Measurements from ENCODE around the gene EYS.
"Not testable (repeated sequence)": the region's sequence is repeated elsewhere in the genome, so short reads cannot be mapped to it uniquely, and the experiment has no call there.

The EYS gene

GRCh38 chr6:65071480-65071879 is 635.5 kb downstream of the EYS start:
- DNase-seq: no peak

- DNase-seq: no peak
Observed at GRCh38 chr6:65064844-65065243, 642.2 kb downstream of the EYS start.

- no peak for DNase-seq
Observed at GRCh38 chr6:65059568-65059967, 647.5 kb downstream of the EYS start.

- DNase-seq: no peak
Observed at GRCh38 chr6:65055545-65055944, 651.5 kb downstream of the EYS start.

- DNase-seq: no peak
Observed at GRCh38 chr6:65052626-65053025, 654.4 kb downstream of the EYS start.

GRCh38 chr6:65045801-65046200 is 661.2 kb downstream of the EYS start:
- DNase-seq: no peak

- DNase-seq: no peak
Observed at GRCh38 chr6:65014006-65014405, 693.0 kb downstream of the EYS start.

- no peak for DNase-seq
Observed at GRCh38 chr6:65006788-65007187, 700.2 kb downstream of the EYS start.

- DNase-seq: no peak
Observed at GRCh38 chr6:65004283-65004682, 702.7 kb downstream of the EYS start.

- not testable (repeated sequence) for DNase-seq
Observed at GRCh38 chr6:65002882-65003281, 704.1 kb downstream of the EYS start.

- no peak for DNase-seq
Observed at GRCh38 chr6:65000815-65001214, 706.2 kb downstream of the EYS start.

- no peak for DNase-seq
Observed at GRCh38 chr6:64998204-64998603, 708.8 kb downstream of the EYS start.

GRCh38 chr6:64996301-64996700 is 710.7 kb downstream of the EYS start:
- DNase-seq: no peak

GRCh38 chr6:64990652-64991304 is 716.2 kb downstream of the EYS start:
- no peak for DNase-seq

- DNase-seq: no peak
Observed at GRCh38 chr6:64988148-64988547, 718.9 kb downstream of the EYS start.

- DNase-seq: no peak
Observed at GRCh38 chr6:64987066-64987465, 720.0 kb downstream of the EYS start.

GRCh38 chr6:64985726-64986125 is 721.3 kb downstream of the EYS start:
- no peak for DNase-seq

GRCh38 chr6:64984948-64985347 is 722.1 kb downstream of the EYS start:
- no peak for DNase-seq

GRCh38 chr6:64983089-64983488 is 723.9 kb downstream of the EYS start:
- DNase-seq: no peak

GRCh38 chr6:64973142-64973541 is 733.9 kb downstream of the EYS start:
- no peak for DNase-seq

GRCh38 chr6:64969139-64969538 is 737.9 kb downstream of the EYS start:
- DNase-seq: no peak

GRCh38 chr6:64955435-64955848 is 751.6 kb downstream of the EYS start:
- no peak for DNase-seq

GRCh38 chr6:64949257-64949656 is 757.8 kb downstream of the EYS start:
- no peak for DNase-seq

- no peak for DNase-seq
Observed at GRCh38 chr6:64948261-64948660, 758.8 kb downstream of the EYS start.

- no peak for DNase-seq
Observed at GRCh38 chr6:64945450-64945849, 761.6 kb downstream of the EYS start.

Data from right forelimb (tissue), 1 donor.